GM18526 (cell line): ENCODE measurements around the gene FGG.

Experiments
- POLR2A ChIP-seq: IDR thresholded peaks from 3 replicates; pipeline ENCODE4 v1.6.1; 2011; ENCODE audit not compliant: insufficient read length; ENCODE audit errors: extremely low read depth

The FGG gene

DNA sequence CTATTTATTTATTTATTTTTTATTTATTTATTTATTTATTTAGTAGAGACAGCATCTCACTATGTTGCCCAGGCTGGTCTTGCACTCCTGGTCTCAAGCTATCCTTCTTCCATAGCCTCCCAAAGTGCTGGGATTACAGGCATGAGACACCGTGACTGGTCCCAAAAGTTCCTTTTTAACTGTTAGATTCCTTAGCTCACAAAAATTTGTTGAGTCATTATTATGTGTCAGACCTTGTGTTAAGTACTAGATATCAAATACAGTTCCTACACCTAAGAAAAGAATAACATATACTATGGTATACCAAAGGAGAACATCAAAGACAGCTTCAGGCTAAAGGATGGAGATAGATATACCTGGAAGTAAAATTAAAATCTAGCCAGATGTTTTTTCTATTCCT, 33.5 kb downstream of the FGG start:
- TF ChIP-seq POLR2A: no peak

DNA sequence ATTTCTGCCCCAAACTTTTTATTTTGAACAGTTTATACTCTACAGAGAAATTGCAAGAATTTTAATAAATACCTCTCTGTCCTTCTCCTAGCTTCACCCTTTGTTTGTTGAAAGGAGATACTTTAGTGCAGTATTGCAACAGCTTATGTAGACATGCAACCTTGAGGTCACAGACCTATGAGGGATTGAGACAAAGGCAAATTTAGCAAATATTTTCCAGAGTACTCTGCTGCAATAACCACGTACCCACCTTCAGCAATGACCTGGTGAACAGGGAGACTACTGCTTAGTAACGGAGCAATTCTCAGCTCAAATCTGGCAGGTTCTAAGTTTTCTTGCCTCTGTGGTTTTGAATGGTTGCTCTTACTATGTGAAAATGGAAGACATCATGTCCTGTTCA, 35.1 kb downstream of the FGG start:
- TF ChIP-seq POLR2A: no peak

DNA sequence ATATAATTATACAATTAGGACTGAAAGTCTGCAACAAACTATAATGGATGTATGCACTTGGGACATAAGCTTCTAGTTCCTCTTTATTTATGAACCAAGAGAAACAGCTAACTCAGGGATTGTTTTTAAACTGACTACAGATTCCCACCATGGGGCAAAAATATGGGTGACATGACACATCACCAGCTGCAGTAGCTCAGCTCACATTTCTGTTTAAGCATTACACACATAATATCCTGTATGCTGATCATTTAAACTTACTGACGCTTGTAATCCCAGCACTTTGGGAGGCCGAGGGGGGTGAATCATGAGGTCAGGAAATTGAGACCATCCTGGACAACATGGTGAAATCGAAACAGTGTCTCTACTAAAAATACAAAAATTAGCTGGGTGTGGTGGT, 38.1 kb downstream of the FGG start:
- TF ChIP-seq POLR2A: no peak

DNA sequence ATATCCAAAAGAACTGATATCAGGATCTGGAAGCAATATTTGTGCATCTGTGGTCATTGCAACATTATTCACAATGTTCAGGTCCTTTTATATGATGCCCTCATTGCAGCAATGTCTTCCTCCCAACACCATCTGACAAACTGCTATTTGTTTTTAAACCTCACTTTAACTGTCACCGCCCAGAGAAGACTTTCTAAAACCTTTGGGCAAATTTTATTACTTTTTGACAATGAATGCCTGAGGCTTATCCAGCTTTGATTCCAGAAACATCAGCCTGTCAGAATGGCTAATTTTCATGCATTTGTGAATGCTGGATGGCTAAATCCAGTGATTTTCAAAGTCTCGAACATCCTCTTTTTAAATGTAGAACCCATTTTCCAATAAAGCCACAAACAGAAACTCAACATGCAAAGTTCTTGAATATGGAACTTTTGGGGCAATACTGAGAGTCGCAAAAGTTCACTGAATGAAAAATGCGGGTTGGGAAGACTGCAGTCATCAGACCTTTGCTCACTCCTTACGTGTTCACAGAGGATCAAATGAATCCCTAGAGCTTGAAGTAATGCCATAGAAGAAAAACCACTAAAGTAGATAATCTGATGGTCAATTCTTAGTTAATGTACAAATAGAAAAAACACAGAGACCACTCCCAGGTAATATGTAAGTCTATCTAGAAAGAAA, 39.1 kb downstream of the FGG start:
- TF ChIP-seq POLR2A: no peak

DNA sequence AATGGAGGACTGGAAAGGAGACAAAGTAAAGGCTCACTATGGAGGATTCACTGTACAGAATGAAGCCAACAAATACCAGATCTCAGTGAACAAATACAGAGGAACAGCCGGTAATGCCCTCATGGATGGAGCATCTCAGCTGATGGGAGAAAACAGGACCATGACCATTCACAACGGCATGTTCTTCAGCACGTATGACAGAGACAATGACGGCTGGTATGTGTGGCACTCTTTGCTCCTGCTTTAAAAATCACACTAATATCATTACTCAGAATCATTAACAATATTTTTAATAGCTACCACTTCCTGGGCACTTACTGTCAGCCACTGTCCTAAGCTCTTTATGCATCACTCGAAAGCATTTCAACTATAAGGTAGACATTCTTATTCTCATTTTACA, 42.9 kb downstream of the FGG start:
- TF ChIP-seq POLR2A: no peak

DNA sequence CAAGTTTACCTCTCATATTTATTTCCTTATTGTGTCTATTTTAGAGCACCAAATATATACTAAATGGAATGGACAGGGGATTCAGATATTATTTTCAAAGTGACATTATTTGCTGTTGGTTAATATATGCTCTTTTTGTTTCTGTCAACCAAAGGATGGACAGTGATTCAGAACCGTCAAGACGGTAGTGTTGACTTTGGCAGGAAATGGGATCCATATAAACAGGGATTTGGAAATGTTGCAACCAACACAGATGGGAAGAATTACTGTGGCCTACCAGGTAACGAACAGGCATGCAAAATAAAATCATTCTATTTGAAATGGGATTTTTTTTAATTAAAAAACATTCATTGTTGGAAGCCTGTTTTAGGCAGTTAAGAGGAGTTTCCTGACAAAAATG, 43.4 kb downstream of the FGG start:
- no peak for TF ChIP-seq POLR2A

DNA sequence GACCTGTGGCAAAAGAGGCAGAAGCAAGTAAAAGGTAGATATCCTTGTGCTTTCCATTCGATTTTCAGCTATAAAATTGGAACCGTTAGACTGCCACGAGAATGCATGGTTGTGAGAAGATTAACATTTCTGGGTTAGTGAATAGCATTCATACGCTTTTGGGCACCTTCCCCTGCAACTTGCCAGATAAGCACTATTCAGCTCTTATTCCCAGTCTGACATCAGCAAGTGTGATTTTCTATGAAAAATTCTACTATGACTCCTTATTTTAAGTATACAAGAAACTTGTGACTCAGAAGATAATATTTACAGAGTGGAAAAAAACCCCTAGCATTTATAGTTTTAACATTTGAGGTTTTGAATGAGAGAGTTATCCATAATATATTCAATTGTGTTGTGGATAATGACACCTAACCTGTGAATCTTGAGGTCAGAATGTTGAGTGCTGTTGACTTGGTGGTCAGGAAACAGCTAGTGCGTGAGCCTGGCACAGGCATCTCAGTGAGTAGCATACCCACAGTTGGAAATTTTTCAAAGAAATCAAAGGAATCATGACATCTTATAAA, 45.7 kb downstream of the FGG start:
- TF ChIP-seq POLR2A: no peak

DNA sequence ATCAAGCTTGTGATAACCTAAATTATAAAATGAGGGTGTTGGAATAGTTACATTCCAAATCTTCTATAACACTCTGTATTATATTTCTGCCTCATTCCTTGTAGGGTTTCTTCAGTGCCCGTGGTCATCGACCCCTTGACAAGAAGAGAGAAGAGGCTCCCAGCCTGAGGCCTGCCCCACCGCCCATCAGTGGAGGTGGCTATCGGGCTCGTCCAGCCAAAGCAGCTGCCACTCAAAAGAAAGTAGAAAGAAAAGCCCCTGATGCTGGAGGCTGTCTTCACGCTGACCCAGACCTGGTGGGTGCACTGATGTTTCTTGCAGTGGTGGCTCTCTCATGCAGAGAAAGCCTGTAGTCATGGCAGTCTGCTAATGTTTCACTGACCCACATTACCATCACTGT, 46.8 kb downstream of the FGG start:
- TF ChIP-seq POLR2A: no peak

DNA sequence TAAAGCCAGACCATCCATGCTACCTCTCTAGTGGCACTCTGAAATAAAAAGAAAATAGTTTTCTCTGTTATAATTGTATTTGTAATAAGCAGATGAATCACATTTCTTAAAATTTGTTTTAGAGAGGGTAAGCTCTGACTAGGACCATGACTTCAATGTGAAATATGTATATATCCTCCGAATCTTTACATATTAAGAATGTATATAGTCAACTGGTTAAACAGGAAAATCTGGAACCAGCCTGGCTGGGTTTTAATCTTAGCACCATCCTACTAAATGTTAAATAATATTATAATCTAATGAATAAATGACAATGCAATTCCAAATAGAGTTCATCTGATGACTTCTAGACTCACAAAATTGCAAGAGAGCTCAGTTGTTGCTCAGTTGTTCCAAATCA, 48.1 kb downstream of the FGG start:
- TF ChIP-seq POLR2A: no peak

DNA sequence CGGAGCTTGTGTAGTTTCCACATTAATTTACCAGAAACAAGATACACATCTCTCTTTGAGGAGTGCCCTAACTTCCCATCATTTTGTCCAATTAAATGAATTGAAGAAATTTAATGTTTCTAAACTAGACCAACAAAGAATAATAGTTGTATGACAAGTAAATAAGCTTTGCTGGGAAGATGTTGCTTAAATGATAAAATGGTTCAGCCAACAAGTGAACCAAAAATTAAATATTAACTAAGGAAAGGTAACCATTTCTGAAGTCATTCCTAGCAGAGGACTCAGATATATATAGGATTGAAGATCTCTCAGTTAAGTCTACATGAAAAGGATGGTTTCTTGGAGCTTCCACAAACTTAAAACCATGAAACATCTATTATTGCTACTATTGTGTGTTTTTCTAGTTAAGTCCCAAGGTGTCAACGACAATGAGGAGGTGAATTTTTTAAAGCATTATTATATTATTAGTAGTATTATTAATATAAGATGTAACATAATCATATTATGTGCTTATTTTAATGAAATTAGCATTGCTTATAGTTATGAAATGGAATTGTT, 49.7 kb downstream of the FGG start, which contains the start of gene FGB:
Gene FGB (plus strand): TSS at position 315 of the 558 bp plus-strand sequence. CDS start 8 bp downstream, at position 323.
- no peak for TF ChIP-seq POLR2A

DNA sequence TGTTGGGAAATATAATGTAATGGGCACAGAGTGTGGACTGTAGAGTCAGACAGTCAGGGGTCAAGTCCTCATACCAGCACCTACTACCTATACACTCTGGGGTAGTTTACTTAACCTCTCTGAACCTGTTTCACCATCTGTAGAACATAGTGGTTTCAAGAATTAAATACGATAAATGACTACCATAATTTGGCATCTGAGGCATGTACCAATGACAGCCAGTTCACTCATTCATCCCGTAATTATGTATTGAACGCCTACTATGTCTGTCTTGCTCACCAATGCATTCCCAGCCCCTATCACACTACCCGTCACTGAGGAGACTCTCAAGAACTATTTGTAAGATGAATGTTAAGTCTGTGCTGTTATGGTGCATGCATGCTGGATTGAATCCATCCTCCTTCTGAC, 51.6 kb downstream of the FGG start:
- TF ChIP-seq POLR2A: no peak

DNA sequence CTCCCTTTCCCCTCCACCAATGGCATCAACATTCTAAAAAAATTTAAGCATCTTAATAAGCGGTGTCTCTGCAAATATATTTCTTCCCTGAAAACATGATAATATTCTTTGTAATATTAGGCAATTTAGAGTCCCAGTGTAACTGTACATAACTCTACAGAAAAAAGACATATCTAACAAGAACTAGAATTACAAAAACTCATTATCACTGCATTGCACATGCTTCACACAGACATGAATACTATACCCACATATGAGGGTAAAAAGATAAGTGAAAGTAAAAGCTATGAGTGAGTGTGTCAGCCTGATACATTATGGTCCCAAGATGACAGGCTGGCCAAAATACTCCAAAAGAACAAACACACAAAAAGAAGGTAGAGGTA, 52.0 kb downstream of the FGG start:
- no peak for TF ChIP-seq POLR2A

DNA sequence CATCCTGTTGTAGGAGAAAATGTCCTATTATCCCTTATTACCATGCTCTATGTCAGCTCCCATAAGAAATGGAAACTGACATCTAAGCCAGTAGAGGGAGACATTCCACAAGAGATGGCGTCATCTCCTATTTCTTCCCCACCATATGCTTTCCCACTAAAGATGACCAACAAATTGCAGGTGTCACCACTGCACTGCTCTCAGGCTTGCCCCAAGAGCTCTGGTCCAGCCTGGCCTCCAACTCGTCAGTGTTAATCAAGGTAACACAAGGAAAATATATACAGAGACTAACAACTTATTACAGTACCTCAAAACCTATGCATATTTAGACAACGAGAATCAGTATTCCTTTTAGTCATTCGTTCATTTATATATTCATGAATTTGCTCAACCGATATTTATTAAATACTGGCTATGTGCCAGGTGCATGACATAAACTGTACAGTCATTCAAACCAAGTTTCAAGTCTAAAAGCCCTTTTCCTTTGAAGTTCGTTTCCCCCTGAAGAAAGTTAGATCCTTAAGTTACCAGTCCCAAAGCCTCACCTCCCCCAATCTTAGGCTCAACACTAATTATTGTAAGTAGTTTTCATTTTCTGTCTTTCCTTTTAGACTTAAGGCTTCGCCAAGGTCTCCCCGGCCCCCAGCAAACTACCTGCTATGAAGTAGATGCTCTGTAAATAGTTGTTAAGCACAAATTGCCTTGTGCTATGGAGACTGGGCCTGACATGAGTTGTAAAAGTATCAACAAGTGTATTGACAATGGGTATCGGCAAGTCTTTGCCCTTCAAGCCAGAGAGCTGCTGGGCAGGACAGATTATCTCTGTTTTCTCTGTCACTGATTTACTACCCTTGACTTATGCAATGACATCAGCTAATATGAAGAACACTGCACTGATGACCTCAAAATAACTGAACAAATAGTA, 52.7 kb downstream of the FGG start:
- TF ChIP-seq POLR2A: no peak

DNA sequence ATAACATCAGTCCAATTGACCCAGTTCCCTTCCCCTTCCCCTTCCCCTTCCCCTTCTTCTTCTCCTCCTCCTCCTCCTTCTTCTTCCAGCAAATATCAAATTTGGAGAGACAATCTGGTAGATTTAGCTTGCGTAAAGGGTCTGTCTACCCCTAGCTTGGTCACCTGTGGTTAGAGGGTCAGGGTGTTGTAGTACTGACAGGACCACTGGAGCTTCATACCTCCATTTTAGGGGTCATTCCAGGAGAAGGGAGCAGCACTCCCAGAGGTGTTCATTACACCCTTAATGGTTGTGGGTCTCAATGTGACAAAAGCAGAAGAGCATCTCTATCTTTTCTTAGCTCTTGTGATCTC, 53.3 kb downstream of the FGG start:
- no peak for TF ChIP-seq POLR2A
